ENCODE results near the gene CEP70. TPM values are rescaled to one million over a fixed set of nuclear protein-coding genes. Genes with fewer than 3 reads are reported as not detected.

Gene CEP70
- total RNA-seq, 1 experiment from 2014 or later: 32.6 TPM

DNA sequence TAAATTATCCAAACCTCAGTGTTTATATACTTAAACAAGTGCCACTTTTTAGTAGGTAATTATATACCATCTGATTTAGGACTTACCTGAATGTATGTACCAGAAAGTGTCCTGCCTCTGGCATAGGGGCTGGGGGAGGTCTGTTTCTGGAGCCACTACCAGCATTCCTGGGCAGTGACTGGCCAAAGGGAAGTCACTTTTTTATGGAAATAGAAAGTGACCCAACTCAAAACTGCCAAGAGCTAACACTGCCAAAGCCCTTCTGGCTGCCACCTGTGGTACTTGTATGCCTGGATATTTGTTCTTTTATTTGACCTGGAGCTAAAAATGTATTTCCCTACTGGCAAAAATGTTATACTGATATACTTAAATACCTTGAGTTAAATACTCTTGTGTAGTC is 116.9 kb downstream of the CEP70 start:
- peaks cover 0 to 6% (median 0%) of the 10 kb centered on the region in 3 experiments; a peak in 4 of 7 replicates for H3K36me3 Mint-ChIP-seq (ENCODE audit: insufficient read depth in 1 of 3, low read depth in 3 of 3)
- H3K4me1 Mint-ChIP-seq: peaks cover 0 to 5% of the 10 kb centered on the region in 2 experiments; a peak in 1 of 4 replicates

More for the DNA sequence above, 116.9 kb downstream of the CEP70 start:
- H3K4me3 Mint-ChIP-seq: no peak overlapping the region
- Histone ChIP-seq H3T11ph (ENCODE audit: low read length) (no peak overlapping the region), H2AFZ (ENCODE audit: low read length) (no peak overlapping the region), H4K8ac (replicated peaks; ENCODE audit: insufficient read length, low read depth, low read length) (no peak overlapping the region), H3K79me2 (ENCODE audit: insufficient read depth, low read length) (no peaks in the 10 kb centered on the region), H3K56ac (ENCODE audit: insufficient read length, low read depth, low read length) (no peak overlapping the region), H4K20me1 (ENCODE audit: control insufficient read depth, insufficient read depth, insufficient read length) (no peaks in the 10 kb centered on the region), H3K9ac (ENCODE audit: extremely low read depth, insufficient read length, low read length) (no peak overlapping the region), H3K27me3 (ENCODE audit: insufficient read depth, low read length) (no peaks in the 10 kb centered on the region), H3K14ac (ENCODE audit: insufficient read depth, low read length) (no peak overlapping the region), H3K4me1 (ENCODE audit: insufficient read depth, low read length) (no peaks in the 10 kb centered on the region), H3K4ac (ENCODE audit: low read depth, low read length) (no peak overlapping the region), H3K27ac (ENCODE audit: insufficient read length, low read depth, low read length) (no peak overlapping the region), H4K91ac (ENCODE audit: insufficient read length, low read depth, low read length) (no peak overlapping the region), H3K23ac (ENCODE audit: insufficient read length, low read depth, low read length) (no peak overlapping the region), H4K5ac (ENCODE audit: insufficient read length, low read depth, low read length) (no peak overlapping the region), H3K18ac (ENCODE audit: insufficient read length, low read depth, low read length) (no peak overlapping the region), H3K9me3 (ENCODE audit: control insufficient read depth, low read depth, low read length) (no peaks in the 10 kb centered on the region), H3K23me2 (ENCODE audit: insufficient read length, low read depth, low read length, poor library complexity, severe bottlenecking) (no peaks in the 10 kb centered on the region), H2BK12ac (ENCODE audit: insufficient read length, low read depth, low read length) (no peak overlapping the region), H2BK120ac (ENCODE audit: low read depth, low read length, poor library complexity, severe bottlenecking) (no peak overlapping the region), H2BK5ac (ENCODE audit: insufficient read length, low read length) (no peak overlapping the region), H3K79me1 (ENCODE audit: insufficient read depth, low read depth, low read length, poor library complexity, severe bottlenecking) (no peaks in the 10 kb centered on the region), H2BK20ac (ENCODE audit: low read depth, low read length, poor library complexity, severe bottlenecking) (no peak overlapping the region), H2AK5ac (ENCODE audit: insufficient read length, low read length) (no peak overlapping the region), H3K4me2 (ENCODE audit: insufficient read depth, insufficient read length, low read length) (no peak overlapping the region), H2BK15ac (ENCODE audit: low read depth, low read length) (no peak overlapping the region)
- H3K27me3 Mint-ChIP-seq (ENCODE audit: low read depth): no peaks in the 10 kb centered on the region
- H3K27ac Mint-ChIP-seq: no peak overlapping the region
- TF ChIP-seq CTCF (conservative IDR thresholded peaks at IDR 0.05): no peak
- no peak for DNase-seq
- H3K9me3 Mint-ChIP-seq: no peaks in the 10 kb centered on the region

Measured in H9 (cell line).